OCI-LY7 (cell line): ENCODE results near the gene FGFRL1. TPM values are rescaled to one million over a fixed set of nuclear protein-coding genes. Genes with fewer than 3 reads are reported as not detected.

ENCODE experiments used
- BruUV-seq: library from RNA; stranded (reverse); fragments of 400-500 nt; replicated peaks from 2 replicates; lab custom pipeline; 2021; lab: Mats Ljungman, UMichigan
- CTCF ChIA-PET: fragments of 300-600 bp; sonication (Branson Sonifier 250); formaldehyde crosslinking; loops from one replicate; lab custom pipeline; 2022; ENCODE audit warnings: antibody characterized with exemption; ENCODE audit not compliant: unreplicated experiment; lab: Charles Lee
- POLR2A ChIA-PET: fragments of 300-600 bp; sonication (Branson Sonifier 250); formaldehyde crosslinking; loops from one replicate; lab custom pipeline; 2022; ENCODE audit warnings: antibody characterized with exemption; lab: Charles Lee
- DNase-seq: peaks from one replicate; pipeline ENCODE4 v3.0.0-alpha.2; 2015; ENCODE audit warnings: low spot score
- H2AFZ ChIP-seq: fragments of 200-600 bp; sonication (generic), shearing (Covaris generic); 2 replicates; pipeline ENCODE4 v1.6.1; 2014; ENCODE audit warnings: mild to moderate bottlenecking, antibody characterized with exemption, low read length, moderate library complexity
- H3K27ac ChIP-seq: fragments of 200-600 bp; sonication (generic); 2 replicates; pipeline ENCODE4 v1.5.1; 2014; ENCODE audit warnings: mixed run types, low read depth, mild to moderate bottlenecking, moderate library complexity, low read length, inconsistent platforms; ENCODE audit not compliant: poor library complexity, severe bottlenecking
- H3K36me3 ChIP-seq: fragments of 200-600 bp; sonication (generic); 2 replicates; pipeline ENCODE4 v1.6.1; 2014; ENCODE audit warnings: mild to moderate bottlenecking, antibody characterized with exemption, low read length, moderate library complexity, mixed read lengths; ENCODE audit not compliant: insufficient read depth
- H3K4me1 ChIP-seq: fragments of 200-600 bp; sonication (generic); 2 replicates; pipeline ENCODE4 v1.5.1; 2014; ENCODE audit warnings: mild to moderate bottlenecking, low read length; ENCODE audit not compliant: insufficient read depth, poor library complexity, severe bottlenecking
- H3K4me2 ChIP-seq: fragments of 200-600 bp; sonication (generic); 2 replicates; pipeline ENCODE4 v1.6.1; 2014; ENCODE audit warnings: mild to moderate bottlenecking, low read length
- H3K4me3 ChIP-seq: fragments of 200-600 bp; sonication (generic); 2 replicates; pipeline ENCODE4 v1.5.1; 2014; ENCODE audit warnings: mild to moderate bottlenecking, low read depth, low read length; ENCODE audit not compliant: poor library complexity, severe bottlenecking
- H3K79me2 ChIP-seq: fragments of 200-600 bp; sonication (generic); 2 replicates; pipeline ENCODE4 v1.6.1; 2016; ENCODE audit warnings: low read depth, mild to moderate bottlenecking, low read length, moderate library complexity, mixed read lengths; ENCODE audit not compliant: insufficient read depth
- H3K9me2 ChIP-seq: fragments of 200-600 bp; sonication (generic); 2 replicates; pipeline ENCODE4 v1.6.1; 2016; ENCODE audit warnings: mild to moderate bottlenecking, low read length, mixed read lengths; ENCODE audit not compliant: insufficient read depth
- H3K9me3 ChIP-seq: fragments of 200-600 bp; sonication (generic); 2 replicates; pipeline ENCODE4 v1.6.1; 2014; ENCODE audit warnings: mild to moderate bottlenecking, mixed run types, low read length, mixed read lengths
- H4K20me1 ChIP-seq: fragments of 200-600 bp; sonication (generic); 2 replicates; pipeline ENCODE4 v1.6.1; 2014; ENCODE audit warnings: mild to moderate bottlenecking, antibody characterized with exemption, low read length, moderate library complexity, mixed read lengths; ENCODE audit not compliant: insufficient read depth
- CTCF ChIP-seq: fragments of 200-600 bp; sonication (generic); conservative IDR thresholded peaks from 2 replicates; pipeline ENCODE4 v1.5.1; 2014; ENCODE audit warnings: mild to moderate bottlenecking, antibody characterized with exemption, low read length, moderate library complexity, mixed read lengths
- EZH2phosphoT487 ChIP-seq: fragments of 200-600 bp; sonication (generic); IDR thresholded peaks from 2 replicates; pipeline ENCODE4 v1.6.1; 2018; ENCODE audit warnings: low read depth, borderline replicate concordance, mild to moderate bottlenecking, mixed run types, antibody characterized with exemption, low read length, moderate library complexity, mixed read lengths
- intact Hi-C: fragments of 100-400 bp; cut with micrococcal nuclease; formaldehyde crosslinking; loops from one replicate; pipeline ENCODE4 v1.10.0; 2022; ENCODE audit not compliant: unreplicated experiment
- total RNA-seq, 2 experiments: library from RNA; depleted of rRNA in 1 of 2; stranded (reverse); fragments of >200 nt in 1 of 2; shearing (Covaris generic) in 1 of 2; gene quantifications; 2 replicates each; pipeline ENCODE4 v1.2.3, GENCODE V29; 2014 to 2022

The FGFRL1 gene
- total RNA-seq, 2 experiments from 2014 or later = 1.4 to 2.7 TPM

GRCh38 chr4:1055721-1056590 lies 44.5 kb downstream of the FGFRL1 start:
- no peaks in the 10 kb centered on the region for H3K9me2 ChIP-seq
- no peaks in the 10 kb centered on the region for H4K20me1 ChIP-seq
- intact Hi-C loops = no loop called here
- BruUV-seq = no TSS peak
- peak overlapping the region; percentile 99 for H2AFZ ChIP-seq
- POLR2A ChIA-PET = no interaction called here
- peak; percentile 80 for DNase-seq
- H3K4me1 ChIP-seq = peaks cover 15% of the 10 kb centered on the region
- H3K27ac ChIP-seq = peak overlapping the region; percentile 40
- CTCF ChIA-PET = no interaction called here
- H3K79me2 ChIP-seq = no peaks in the 10 kb centered on the region
- H3K4me2 ChIP-seq = peak overlapping the region; percentile 61
- no peaks in the 10 kb centered on the region for H3K36me3 ChIP-seq
- no peak for TF ChIP-seq EZH2phosphoT487
- no peak for TF ChIP-seq CTCF
- H3K9me3 ChIP-seq = no peaks in the 10 kb centered on the region
- peak overlapping the region; percentile 60 for H3K4me3 ChIP-seq

GRCh38 chr4:1056671-1057402 lies 45.4 kb downstream of the FGFRL1 start:
- TF ChIP-seq EZH2phosphoT487 (no peak), CTCF (no peak)
- Histone ChIP-seq H3K9me2 (no peaks in the 10 kb centered on the region), H3K4me1 (peaks cover 15% of the 10 kb centered on the region), H3K27ac (no peak overlapping the region), H2AFZ (peak overlapping the region; percentile 99; the same call in 1 of the 2 replicates), H4K20me1 (no peaks in the 10 kb centered on the region), H3K36me3 (no peaks in the 10 kb centered on the region), H3K4me3 (no peak overlapping the region), H3K4me2 (peak overlapping the region; percentile 61; the same call in 1 of the 2 replicates), H3K9me3 (no peaks in the 10 kb centered on the region), H3K79me2 (no peaks in the 10 kb centered on the region)
- ChIA-PET POLR2A (no interaction called here), CTCF (no interaction called here)
- DNase-seq = no peak
- intact Hi-C loops = no loop called here
- BruUV-seq = no TSS peak
